Mesothelial cell of epicardium (in vitro differentiated cells): Measurements from ENCODE around the gene NRBF2. TPM values are rescaled to one million over a fixed set of nuclear protein-coding genes. Genes with fewer than 3 reads are reported as not detected.
"Not testable (repeated sequence)": the region's sequence is repeated elsewhere in the genome, so short reads cannot be mapped to it uniquely, and the experiment has no call there.

Experiments
- DNase-seq, 2 experiments: peaks; one replicate each; pipeline ENCODE4 v3.0.0; 2021; ENCODE audit warnings: low spot score in 2 of 2; ENCODE audit not compliant: unreplicated experiment in 2 of 2
- H3K27ac Mint-ChIP-seq: 2 replicates; pipeline ENCODE4 v1.8.0; 2021; ENCODE audit warnings: mixed read lengths
- H3K27me3 Mint-ChIP-seq: 2 replicates; pipeline ENCODE4 v1.8.0; 2021; ENCODE audit warnings: low read depth, mixed read lengths
- H3K36me3 Mint-ChIP-seq: 2 replicates; pipeline ENCODE4 v1.8.0; 2021; ENCODE audit warnings: mixed read lengths
- H3K4me1 Mint-ChIP-seq: 2 replicates; pipeline ENCODE4 v1.8.0; 2021; ENCODE audit warnings: mixed read lengths
- H3K4me3 Mint-ChIP-seq: 2 replicates; pipeline ENCODE4 v1.8.0; 2021; ENCODE audit warnings: mild to moderate bottlenecking, moderate library complexity, mixed read lengths
- H3K9me3 Mint-ChIP-seq: 2 replicates; pipeline ENCODE4 v1.8.0; 2021; ENCODE audit warnings: mixed read lengths
- CTCF ChIP-seq: fragments of 200-600 bp; sonication (generic); IDR thresholded peaks from one replicate; pipeline ENCODE4 v1.5.0; 2021; ENCODE audit warnings: antibody characterized with exemption; ENCODE audit not compliant: unreplicated experiment
- total RNA-seq: library from RNA; stranded (reverse); gene quantifications from 3 replicates; pipeline ENCODE4 v1.2.1, GENCODE V29; 2021

Gene NRBF2
- total RNA-seq, 1 donor from 2014 or later: 18.2 TPM

GRCh38 chr10:63094405-63094804 lies 38.7 kb upstream of the NRBF2 start:
- H3K9me3 Mint-ChIP-seq: no peaks in the 10 kb centered on the region
- H3K4me3 Mint-ChIP-seq: no peak overlapping the region
- TF ChIP-seq CTCF: no peak
- H3K27ac Mint-ChIP-seq: no peak overlapping the region
- no peaks in the 10 kb centered on the region for H3K4me1 Mint-ChIP-seq
- no peaks in the 10 kb centered on the region for H3K27me3 Mint-ChIP-seq
- DNase-seq: no peak
- H3K36me3 Mint-ChIP-seq: no peaks in the 10 kb centered on the region

GRCh38 chr10:63094881-63095280 lies 38.2 kb upstream of the NRBF2 start:
- Mint-ChIP-seq H3K27me3 (no peaks in the 10 kb centered on the region), H3K9me3 (no peaks in the 10 kb centered on the region), H3K36me3 (no peaks in the 10 kb centered on the region), H3K4me3 (no peak overlapping the region), H3K27ac (no peak overlapping the region), H3K4me1 (peaks cover 4% of the 10 kb centered on the region)
- TF ChIP-seq CTCF: no peak
- DNase-seq: no peak

- no peak for TF ChIP-seq CTCF
- Mint-ChIP-seq H3K4me1 (peaks cover 8% of the 10 kb centered on the region), H3K27ac (no peak overlapping the region), H3K9me3 (peaks cover 7% of the 10 kb centered on the region), H3K36me3 (no peaks in the 10 kb centered on the region), H3K27me3 (no peaks in the 10 kb centered on the region), H3K4me3 (no peak overlapping the region)
- no peak for DNase-seq
Measured at GRCh38 chr10:63099734-63100133, 33.4 kb upstream of the NRBF2 start.

- not testable (repeated sequence) for H3K4me3 Mint-ChIP-seq, H3K9me3 Mint-ChIP-seq, H3K27me3 Mint-ChIP-seq, H3K27ac Mint-ChIP-seq, DNase-seq, H3K4me1 Mint-ChIP-seq, H3K36me3 Mint-ChIP-seq
Measured at GRCh38 chr10:63101091-63101490, 32.0 kb upstream of the NRBF2 start.

GRCh38 chr10:63102279-63102883 lies 30.7 kb upstream of the NRBF2 start:
- not testable (repeated sequence) for H3K4me1 Mint-ChIP-seq, H3K9me3 Mint-ChIP-seq, H3K4me3 Mint-ChIP-seq, H3K27me3 Mint-ChIP-seq, DNase-seq, H3K36me3 Mint-ChIP-seq, H3K27ac Mint-ChIP-seq

- not testable (repeated sequence) for H3K36me3 Mint-ChIP-seq, H3K4me1 Mint-ChIP-seq, H3K4me3 Mint-ChIP-seq, DNase-seq, H3K27me3 Mint-ChIP-seq, H3K27ac Mint-ChIP-seq, H3K9me3 Mint-ChIP-seq
Measured at GRCh38 chr10:63103178-63103577, 29.9 kb upstream of the NRBF2 start.

- no peak for DNase-seq
- H3K9me3 Mint-ChIP-seq: peaks cover 11% of the 10 kb centered on the region
- H3K27me3 Mint-ChIP-seq: no peaks in the 10 kb centered on the region
- no peak overlapping the region for H3K27ac Mint-ChIP-seq
- no peak for TF ChIP-seq CTCF
- H3K4me1 Mint-ChIP-seq: peaks cover 8% of the 10 kb centered on the region
- no peaks in the 10 kb centered on the region for H3K36me3 Mint-ChIP-seq
- H3K4me3 Mint-ChIP-seq: no peak overlapping the region
Measured at GRCh38 chr10:63103971-63104409, 29.1 kb upstream of the NRBF2 start.
